Keratinocyte (primary cell): ENCODE results near the gene NDUFAF2. TPM values are rescaled to one million over a fixed set of nuclear protein-coding genes. Genes with fewer than 3 reads are reported as not detected.
"Not testable (repeated sequence)": the region's sequence is repeated elsewhere in the genome, so short reads cannot be mapped to it uniquely, and the experiment has no call there.

Experiments
- DNase-seq: peaks from one replicate; pipeline ENCODE4 v3.0.0-alpha.2; 2011; ENCODE audit warnings: low read depth, missing footprints, low spot score
- FAIRE-seq: peaks from 2 replicates; lab custom pipeline; 2011; peaks lifted over from hg19 to GRCh38; lab: Jason Lieb, UNC
- H2AFZ ChIP-seq: 2 replicates; pipeline ENCODE4 v1.6.0; 2012; ENCODE audit warnings: low read length, control low read depth, inconsistent platforms; ENCODE audit not compliant: control insufficient read depth
- H3K27ac ChIP-seq: 2 replicates; pipeline ENCODE4 v1.5.1; 2011; ENCODE audit warnings: low read length; ENCODE audit not compliant: control insufficient read depth, insufficient read depth
- H3K27me3 ChIP-seq: 3 replicates; pipeline ENCODE4 v1.6.0; 2011; ENCODE audit warnings: low read length; ENCODE audit not compliant: control insufficient read depth, insufficient read depth; ENCODE audit errors: extremely low read depth
- H3K36me3 ChIP-seq, 2 experiments: 2 replicates in 1 of 2; 3 replicates in 1 of 2; pipeline ENCODE4 v1.5.1; 2011; ENCODE audit warnings: low read length in 2 of 2, mild to moderate bottlenecking in 1 of 2; ENCODE audit not compliant: control insufficient read depth in 2 of 2, insufficient read depth in 2 of 2; ENCODE audit errors: extremely low read depth in 1 of 2
- H3K4me1 ChIP-seq: 3 replicates; pipeline ENCODE4 v1.5.1; 2011; ENCODE audit warnings: low read length; ENCODE audit not compliant: control insufficient read depth, insufficient read depth; ENCODE audit errors: extremely low read depth
- H3K4me2 ChIP-seq: 3 replicates; pipeline ENCODE4 v1.6.0; 2011; ENCODE audit warnings: low read depth, low read length; ENCODE audit not compliant: control insufficient read depth, insufficient read depth; ENCODE audit errors: extremely low read depth
- H3K4me3 ChIP-seq, 3 experiments: fragments of 200-600 bp in 1 of 3; sonication (generic) in 1 of 3; 2 replicates in 2 of 3; 3 replicates in 1 of 3; pipeline ENCODE4 v1.5.1; 2011 to 2016; ENCODE audit warnings: low read length in 3 of 3, mild to moderate bottlenecking in 3 of 3, control low read depth in 2 of 3, inconsistent platforms in 1 of 3, low read depth in 1 of 3, mixed read lengths in 1 of 3, mixed run types in 1 of 3, moderate library complexity in 1 of 3; ENCODE audit not compliant: control insufficient read depth in 2 of 3, insufficient read depth in 2 of 3; ENCODE audit errors: extremely low read depth in 1 of 3
- H3K79me2 ChIP-seq: 2 replicates; pipeline ENCODE4 v1.6.0; 2012; ENCODE audit warnings: low read length; ENCODE audit not compliant: control insufficient read depth, insufficient read depth
- H3K9ac ChIP-seq: 3 replicates; pipeline ENCODE4 v1.6.0; 2011; ENCODE audit warnings: low read length; ENCODE audit not compliant: control insufficient read depth, insufficient read depth; ENCODE audit errors: extremely low read depth
- H3K9me1 ChIP-seq: 3 replicates; pipeline ENCODE4 v1.6.0; 2011; ENCODE audit warnings: low read length; ENCODE audit not compliant: control insufficient read depth, insufficient read depth; ENCODE audit errors: extremely low read depth
- H3K9me3 ChIP-seq: 2 replicates; pipeline ENCODE4 v1.5.1; 2012; ENCODE audit warnings: low read depth, low read length; ENCODE audit not compliant: control insufficient read depth
- H4K20me1 ChIP-seq: 3 replicates; pipeline ENCODE4 v1.6.0; 2011; ENCODE audit warnings: low read length; ENCODE audit not compliant: control insufficient read depth, insufficient read depth; ENCODE audit errors: extremely low read depth
- EZH2 ChIP-seq: IDR thresholded peaks from one replicate; pipeline ENCODE4 v1.6.1; 2012; ENCODE audit warnings: inconsistent platforms, mild to moderate bottlenecking, low read length, moderate library complexity
- dilution Hi-C: fragments of 300-500 bp; cut with MboI; formaldehyde crosslinking; loops from one replicate; pipeline ENCODE4 v1.7.0; 2020; ENCODE audit warnings: low sequenced_read_pairs; ENCODE audit not compliant: extremely low pct_ligation_motif_present
- polyA plus RNA-seq, 5 experiments: library from polyadenylated mRNA; depleted of rRNA in 3 of 5; stranded (reverse) in 3 of 5; stranded (forward) in 1 of 5; unstranded in 1 of 5; fragments of >200 nt; gene quantifications; 1 replicate in 1 of 5; 2 replicates in 3 of 5; 3 replicates in 1 of 5; pipeline versions ENCODE4 v1.2.1 to v1.2.3, GENCODE V29; 2011 to 2012; ENCODE audit warnings: missing spikeins in 2 of 5, low read depth in 1 of 5, low replicate concordance in 1 of 5
- TF ChIP-seq, protein P1 (sequence below), 3 experiments: IDR thresholded peaks in 1 of 3; conservative IDR thresholded peaks in 1 of 3; optimal IDR thresholded peaks in 1 of 3; 2 replicates in 2 of 3; 3 replicates in 1 of 3; pipeline versions ENCODE3 to v1.5.1; 2011; ENCODE audit warnings: low read length in 3 of 3, mild to moderate bottlenecking in 3 of 3, moderate library complexity in 2 of 3, control low read depth in 1 of 3, inconsistent platforms in 1 of 3; ENCODE audit not compliant: insufficient read depth in 2 of 3; ENCODE audit errors: extremely low read depth in 1 of 3

NDUFAF2 gene
- polyA plus RNA-seq, 1 donor (not counting 4 experiments of a cell fraction or from before 2014, with no cell fraction given), result 62.3 TPM

GRCh38 chr5:61087921-61088320 is 142.9 kb downstream of the NDUFAF2 start:
- Histone ChIP-seq H3K4me3 (no peak overlapping the region), H3K79me2 (no peaks in the 10 kb centered on the region), H2AFZ (no peak overlapping the region), H3K36me3 (no peaks in the 10 kb centered on the region), H3K27ac (no peak overlapping the region), H3K4me2 (no peak overlapping the region), H3K27me3 (no peaks in the 10 kb centered on the region), H3K4me1 (no peaks in the 10 kb centered on the region), H3K9ac (no peak overlapping the region), H4K20me1 (no peaks in the 10 kb centered on the region), H3K9me3 (no peaks in the 10 kb centered on the region), H3K9me1 (no peaks in the 10 kb centered on the region)
- no peak for FAIRE-seq
- TF ChIP-seq EZH2, result no peak
- TF ChIP-seq, protein P1, sequence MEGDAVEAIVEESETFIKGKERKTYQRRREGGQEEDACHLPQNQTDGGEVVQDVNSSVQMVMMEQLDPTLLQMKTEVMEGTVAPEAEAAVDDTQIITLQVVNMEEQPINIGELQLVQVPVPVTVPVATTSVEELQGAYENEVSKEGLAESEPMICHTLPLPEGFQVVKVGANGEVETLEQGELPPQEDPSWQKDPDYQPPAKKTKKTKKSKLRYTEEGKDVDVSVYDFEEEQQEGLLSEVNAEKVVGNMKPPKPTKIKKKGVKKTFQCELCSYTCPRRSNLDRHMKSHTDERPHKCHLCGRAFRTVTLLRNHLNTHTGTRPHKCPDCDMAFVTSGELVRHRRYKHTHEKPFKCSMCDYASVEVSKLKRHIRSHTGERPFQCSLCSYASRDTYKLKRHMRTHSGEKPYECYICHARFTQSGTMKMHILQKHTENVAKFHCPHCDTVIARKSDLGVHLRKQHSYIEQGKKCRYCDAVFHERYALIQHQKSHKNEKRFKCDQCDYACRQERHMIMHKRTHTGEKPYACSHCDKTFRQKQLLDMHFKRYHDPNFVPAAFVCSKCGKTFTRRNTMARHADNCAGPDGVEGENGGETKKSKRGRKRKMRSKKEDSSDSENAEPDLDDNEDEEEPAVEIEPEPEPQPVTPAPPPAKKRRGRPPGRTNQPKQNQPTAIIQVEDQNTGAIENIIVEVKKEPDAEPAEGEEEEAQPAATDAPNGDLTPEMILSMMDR (optimal IDR thresholded peaks at IDR 0.05 in 1 of 3, IDR thresholded peaks at IDR 0.05 in 1 of 3, conservative IDR thresholded peaks at IDR 0.05 in 1 of 3; ENCODE audit: extremely low read depth in 1 of 3, insufficient read depth in 2 of 3, low read length in 3 of 3), result no peak
- DNase-seq, result no peak
- dilution Hi-C loops, result no loop called here

GRCh38 chr5:61089351-61089750 is 144.3 kb downstream of the NDUFAF2 start:
- Histone ChIP-seq H3K27me3 (no peaks in the 10 kb centered on the region), H4K20me1 (no peaks in the 10 kb centered on the region), H2AFZ (no peak overlapping the region), H3K36me3 (no peaks in the 10 kb centered on the region), H3K9me1 (no peaks in the 10 kb centered on the region), H3K9ac (no peak overlapping the region), H3K4me1 (no peaks in the 10 kb centered on the region), H3K4me2 (no peak overlapping the region), H3K4me3 (no peak overlapping the region), H3K9me3 (no peaks in the 10 kb centered on the region), H3K79me2 (no peaks in the 10 kb centered on the region), H3K27ac (no peak overlapping the region)
- TF ChIP-seq EZH2, result no peak
- TF ChIP-seq, protein P1 (optimal IDR thresholded peaks at IDR 0.05 in 1 of 3, IDR thresholded peaks at IDR 0.05 in 1 of 3, conservative IDR thresholded peaks at IDR 0.05 in 1 of 3; ENCODE audit: extremely low read depth in 1 of 3, insufficient read depth in 2 of 3, low read length in 3 of 3), result no peak
- dilution Hi-C loops, result no loop called here
- FAIRE-seq, result no peak
- no peak for DNase-seq

DNA sequence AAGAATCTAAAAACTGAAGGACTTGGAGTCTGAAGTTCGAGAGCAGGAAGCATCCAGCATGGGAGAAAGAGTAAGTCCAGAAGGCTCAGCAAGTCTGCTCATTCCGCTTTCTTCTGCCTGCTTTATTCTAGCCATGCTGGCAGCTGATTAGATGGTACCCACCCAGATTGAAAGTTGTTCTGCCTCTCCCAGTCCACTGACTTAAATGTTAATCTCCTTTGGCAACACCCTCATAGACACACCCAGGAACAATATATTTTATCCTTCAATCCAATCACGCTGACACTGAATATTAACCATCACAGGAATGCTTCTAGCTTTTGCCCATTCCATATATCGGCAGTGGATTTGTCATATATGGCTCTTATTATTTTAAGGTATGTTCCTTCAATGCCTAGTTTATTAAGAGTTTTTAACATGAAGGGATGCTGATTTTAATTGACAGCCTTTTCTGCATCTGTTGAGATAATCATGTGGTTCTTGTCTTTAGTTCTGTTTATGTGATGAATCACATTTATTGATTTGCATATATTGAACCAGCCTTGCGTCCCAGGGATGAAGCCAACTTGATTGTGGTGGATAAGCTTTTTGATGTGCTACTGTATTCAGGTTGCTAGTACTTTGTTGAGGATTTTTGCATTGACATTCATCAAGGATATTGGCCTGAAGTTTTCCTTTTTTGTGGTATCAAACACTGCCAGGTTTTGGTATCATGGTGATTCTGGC is 148.2 kb downstream of the NDUFAF2 start:
- H3K36me3 ChIP-seq, dilution Hi-C loops, H3K79me2 ChIP-seq, H3K9me1 ChIP-seq, H3K4me1 ChIP-seq, DNase-seq, H4K20me1 ChIP-seq, H2AFZ ChIP-seq, H3K27ac ChIP-seq, H3K9me3 ChIP-seq, FAIRE-seq, H3K9ac ChIP-seq, H3K27me3 ChIP-seq, H3K4me2 ChIP-seq, H3K4me3 ChIP-seq: not testable (repeated sequence)
